ENCODE data around the gene PPP1R26.

- TF ChIP-seq EZH2 (IDR thresholded peaks at IDR 0.05; ENCODE audit: low read depth) (no peak), CTCF (conservative IDR thresholded peaks at IDR 0.05) (no peak)
These were observed 6.9 kb downstream of the PPP1R26 start for GRCh38 chr9:135486267-135487065.

Data from PC-9 (cell line).